ENCODE results near the gene ADARB1. TPM values are rescaled to one million over a fixed set of nuclear protein-coding genes. Genes with fewer than 3 reads are reported as not detected.

ADARB1 gene
- total RNA-seq, 2 experiments from 2014 or later = 6.6 to 20.5 TPM

- no peak for DNase-seq (ENCODE audit: low spot score)
- BruUV-seq (replicated peaks) = no TSS peak
- intact Hi-C loops (cut with micrococcal nuclease; ENCODE audit: unreplicated experiment) = no loop called here
Measured at GRCh38 chr21:45172420-45172819, 98.0 kb downstream of the ADARB1 start.

GRCh38 chr21:45175326-45176095 lies 101.1 kb downstream of the ADARB1 start:
- Histone ChIP-seq H3K4me3 (ENCODE audit: low read depth, low read length, poor library complexity, severe bottlenecking) (no peak overlapping the region), H3K79me2 (ENCODE audit: insufficient read depth, low read depth, low read length) (no peaks in the 10 kb centered on the region), H2AFZ (ENCODE audit: low read length) (no peak overlapping the region), H3K4me2 (ENCODE audit: low read length) (no peak overlapping the region), H3K9me3 (ENCODE audit: low read length) (no peaks in the 10 kb centered on the region), H3K4me1 (ENCODE audit: insufficient read depth, low read length, poor library complexity, severe bottlenecking) (no peaks in the 10 kb centered on the region), H3K27ac (ENCODE audit: low read depth, low read length, poor library complexity, severe bottlenecking) (no peak overlapping the region), H3K36me3 (ENCODE audit: insufficient read depth, low read length) (no peaks in the 10 kb centered on the region), H4K20me1 (ENCODE audit: insufficient read depth, low read length) (no peaks in the 10 kb centered on the region), H3K9me2 (ENCODE audit: insufficient read depth, low read length) (no peaks in the 10 kb centered on the region)
- intact Hi-C loops (cut with micrococcal nuclease; ENCODE audit: unreplicated experiment) = no loop called here
- no TSS peak for BruUV-seq (replicated peaks)
- DNase-seq (ENCODE audit: low spot score) = no peak
- TF ChIP-seq CTCF (conservative IDR thresholded peaks at IDR 0.05; ENCODE audit: low read length) = no peak
- TF ChIP-seq EZH2phosphoT487 (IDR thresholded peaks at IDR 0.05; ENCODE audit: borderline replicate concordance, low read depth, low read length) = no peak
- POLR2A ChIA-PET = no interaction called here
- CTCF ChIA-PET (ENCODE audit: unreplicated experiment) = no interaction called here

More at GRCh38 chr21:45172420-45172819, 98.0 kb downstream of the ADARB1 start:
- Histone ChIP-seq H3K36me3 (ENCODE audit: insufficient read depth, low read length) (no peaks in the 10 kb centered on the region), H2AFZ (ENCODE audit: low read length) (no peak overlapping the region), H4K20me1 (ENCODE audit: insufficient read depth, low read length) (no peaks in the 10 kb centered on the region), H3K9me2 (ENCODE audit: insufficient read depth, low read length) (no peaks in the 10 kb centered on the region), H3K79me2 (ENCODE audit: insufficient read depth, low read depth, low read length) (no peaks in the 10 kb centered on the region), H3K9me3 (ENCODE audit: low read length) (no peaks in the 10 kb centered on the region), H3K4me3 (ENCODE audit: low read depth, low read length, poor library complexity, severe bottlenecking) (no peak overlapping the region), H3K4me1 (ENCODE audit: insufficient read depth, low read length, poor library complexity, severe bottlenecking) (no peaks in the 10 kb centered on the region), H3K4me2 (ENCODE audit: low read length) (no peak overlapping the region), H3K27ac (ENCODE audit: low read depth, low read length, poor library complexity, severe bottlenecking) (no peak overlapping the region)
- ChIA-PET POLR2A (no interaction called here), CTCF (ENCODE audit: unreplicated experiment) (no interaction called here)
- TF ChIP-seq EZH2phosphoT487 (IDR thresholded peaks at IDR 0.05; ENCODE audit: borderline replicate concordance, low read depth, low read length) (no peak), CTCF (conservative IDR thresholded peaks at IDR 0.05; ENCODE audit: low read length) (no peak)

GRCh38 chr21:45176141-45176540 lies 101.8 kb downstream of the ADARB1 start:
- H3K79me2 ChIP-seq (ENCODE audit: insufficient read depth, low read depth, low read length) = no peaks in the 10 kb centered on the region
- TF ChIP-seq EZH2phosphoT487 (IDR thresholded peaks at IDR 0.05; ENCODE audit: borderline replicate concordance, low read depth, low read length) = no peak
- no peak for TF ChIP-seq CTCF (conservative IDR thresholded peaks at IDR 0.05; ENCODE audit: low read length)
- intact Hi-C loops (cut with micrococcal nuclease; ENCODE audit: unreplicated experiment) = no loop called here
- H3K27ac ChIP-seq (ENCODE audit: low read depth, low read length, poor library complexity, severe bottlenecking) = no peak overlapping the region
- ChIA-PET CTCF (ENCODE audit: unreplicated experiment) (no interaction called here), POLR2A (no interaction called here)
- H4K20me1 ChIP-seq (ENCODE audit: insufficient read depth, low read length) = no peaks in the 10 kb centered on the region
- no peaks in the 10 kb centered on the region for H3K9me2 ChIP-seq (ENCODE audit: insufficient read depth, low read length)
- no peaks in the 10 kb centered on the region for H3K9me3 ChIP-seq (ENCODE audit: low read length)
- no peaks in the 10 kb centered on the region for H3K36me3 ChIP-seq (ENCODE audit: insufficient read depth, low read length)
- BruUV-seq (replicated peaks) = no TSS peak
- H3K4me1 ChIP-seq (ENCODE audit: insufficient read depth, low read length, poor library complexity, severe bottlenecking) = no peaks in the 10 kb centered on the region
- no peak overlapping the region for H3K4me3 ChIP-seq (ENCODE audit: low read depth, low read length, poor library complexity, severe bottlenecking)
- H2AFZ ChIP-seq (ENCODE audit: low read length) = no peak overlapping the region
- H3K4me2 ChIP-seq (ENCODE audit: low read length) = no peak overlapping the region
- no peak for DNase-seq (ENCODE audit: low spot score)

All from OCI-LY7 (cell line).